ENCODE data around the gene ARL16. TPM values are rescaled to one million over a fixed set of nuclear protein-coding genes. Genes with fewer than 3 reads are reported as not detected.

The ARL16 gene
- polyA plus RNA-seq, 1 experiment, result 70.8 TPM

GRCh38 chr17:81641825-81642489, 41.6 kb downstream of the ARL16 start:
- H3K36me3 ChIP-seq (ENCODE audit: control insufficient read depth, insufficient read depth, low read length), result no peaks in the 10 kb centered on the region; the same call in none of the 2 replicates
- ChIA-PET CTCF (interaction anchor here (1.0 kb wide), 1 partner anchor 11 kb away, joined by 3 read pairs; no protein-coding TSS in a partner anchor), POLR2A (interaction anchor here (0.6 kb wide), 1 partner anchor 134 kb away, joined by 3 read pairs; no protein-coding TSS in a partner anchor)
- no peak overlapping the region for H3K4me3 ChIP-seq (ENCODE audit: low read depth, low read length)
- TF ChIP-seq, protein P1, sequence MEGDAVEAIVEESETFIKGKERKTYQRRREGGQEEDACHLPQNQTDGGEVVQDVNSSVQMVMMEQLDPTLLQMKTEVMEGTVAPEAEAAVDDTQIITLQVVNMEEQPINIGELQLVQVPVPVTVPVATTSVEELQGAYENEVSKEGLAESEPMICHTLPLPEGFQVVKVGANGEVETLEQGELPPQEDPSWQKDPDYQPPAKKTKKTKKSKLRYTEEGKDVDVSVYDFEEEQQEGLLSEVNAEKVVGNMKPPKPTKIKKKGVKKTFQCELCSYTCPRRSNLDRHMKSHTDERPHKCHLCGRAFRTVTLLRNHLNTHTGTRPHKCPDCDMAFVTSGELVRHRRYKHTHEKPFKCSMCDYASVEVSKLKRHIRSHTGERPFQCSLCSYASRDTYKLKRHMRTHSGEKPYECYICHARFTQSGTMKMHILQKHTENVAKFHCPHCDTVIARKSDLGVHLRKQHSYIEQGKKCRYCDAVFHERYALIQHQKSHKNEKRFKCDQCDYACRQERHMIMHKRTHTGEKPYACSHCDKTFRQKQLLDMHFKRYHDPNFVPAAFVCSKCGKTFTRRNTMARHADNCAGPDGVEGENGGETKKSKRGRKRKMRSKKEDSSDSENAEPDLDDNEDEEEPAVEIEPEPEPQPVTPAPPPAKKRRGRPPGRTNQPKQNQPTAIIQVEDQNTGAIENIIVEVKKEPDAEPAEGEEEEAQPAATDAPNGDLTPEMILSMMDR (IDR thresholded peaks at IDR 0.05; ENCODE audit: insufficient read depth, low read depth, low read length), result no peak
- H3K27me3 ChIP-seq (ENCODE audit: control insufficient read depth, insufficient read depth, low read length), result no peaks in the 10 kb centered on the region
- no peak for DNase-seq (ENCODE audit: low read depth)

DNA sequence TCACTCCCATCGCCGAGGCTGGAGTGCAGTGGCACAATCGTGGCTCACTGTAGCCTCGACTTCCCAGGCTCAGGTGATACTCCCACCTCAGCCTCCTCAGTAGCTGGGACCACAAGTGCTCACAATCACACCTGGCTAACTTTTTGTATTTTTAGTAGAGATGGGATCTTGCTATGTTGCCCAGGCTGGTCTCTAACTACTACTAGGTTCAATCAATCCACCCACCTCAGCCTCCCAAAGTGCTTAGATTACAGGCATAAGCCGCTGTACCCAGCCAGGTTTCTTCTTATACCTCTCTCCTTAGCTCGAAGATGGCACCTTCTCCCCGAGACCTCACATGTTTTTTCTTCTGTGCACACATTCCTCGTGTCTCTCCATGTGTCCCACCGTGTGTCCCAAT, 43.6 kb downstream of the ARL16 start:
- POLR2A ChIA-PET, result no interaction called here
- DNase-seq (ENCODE audit: low read depth), result no peak
- no peaks in the 10 kb centered on the region; the same call in none of the 2 replicates for H3K36me3 ChIP-seq (ENCODE audit: control insufficient read depth, insufficient read depth, low read length)
- H3K4me3 ChIP-seq (ENCODE audit: low read depth, low read length), result no peak overlapping the region
- CTCF ChIA-PET, result no interaction called here
- no peaks in the 10 kb centered on the region for H3K27me3 ChIP-seq (ENCODE audit: control insufficient read depth, insufficient read depth, low read length)
- TF ChIP-seq, protein P1 (IDR thresholded peaks at IDR 0.05; ENCODE audit: insufficient read depth, low read depth, low read length), result no peak

GRCh38 chr17:81638683-81639082, 44.9 kb downstream of the ARL16 start:
- POLR2A ChIA-PET, result no interaction called here
- Histone ChIP-seq H3K27me3 (ENCODE audit: control insufficient read depth, insufficient read depth, low read length) (no peaks in the 10 kb centered on the region), H3K36me3 (ENCODE audit: control insufficient read depth, insufficient read depth, low read length) (no peaks in the 10 kb centered on the region; the same call in none of the 2 replicates), H3K4me3 (ENCODE audit: low read depth, low read length) (no peak overlapping the region)
- TF ChIP-seq, protein P1 (IDR thresholded peaks at IDR 0.05; ENCODE audit: insufficient read depth, low read depth, low read length), result no peak
- CTCF ChIA-PET, result interaction anchor here (1.3 kb wide), 1 partner anchor 21 kb away, joined by 3 read pairs; no protein-coding TSS in a partner anchor
- no peak for DNase-seq (ENCODE audit: low read depth)

DNA sequence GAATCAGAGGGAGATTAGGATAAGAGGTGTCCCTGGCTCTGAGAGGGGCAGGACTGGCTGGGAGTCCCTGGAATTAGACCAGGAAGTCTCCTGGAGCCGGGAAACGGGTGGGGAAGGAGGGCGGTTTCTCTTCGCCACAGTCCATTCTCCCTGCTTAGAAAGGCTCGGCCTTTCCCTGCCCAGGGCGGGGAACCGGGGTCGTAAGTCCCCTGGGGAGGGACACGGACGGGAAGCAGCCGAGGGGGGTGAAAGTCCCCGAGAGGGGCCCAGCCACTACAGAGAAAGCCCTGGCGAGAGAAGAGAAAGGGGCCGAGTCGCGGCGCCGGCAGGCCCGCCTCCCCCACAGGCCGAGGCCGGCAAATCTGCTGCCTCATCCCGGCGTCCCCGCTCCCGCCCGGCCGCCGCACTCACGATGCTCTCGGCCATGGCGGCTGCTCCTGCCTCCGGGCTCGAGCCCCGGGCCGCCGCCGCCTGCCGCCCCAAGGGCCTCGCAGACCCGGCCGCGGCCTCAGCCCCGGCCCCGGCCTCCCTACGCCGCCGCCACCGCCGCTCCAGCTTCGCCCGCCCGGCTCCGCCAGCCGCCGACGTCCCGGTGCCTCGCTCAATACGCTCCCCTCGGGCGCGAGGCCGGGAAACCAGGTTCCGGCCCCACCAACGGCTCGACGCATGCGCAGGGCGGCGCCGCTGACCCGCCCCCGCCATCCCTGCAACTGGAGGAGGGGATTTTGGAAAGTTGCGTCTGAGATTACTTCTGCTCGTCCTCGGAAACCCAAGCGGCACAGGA, 46.9 kb downstream of the ARL16 start, which contains the start of the genes NPLOC4 and TSPAN10:
Gene NPLOC4 (minus strand): TSS at position 608 of the 784 bp plus-strand sequence. CDS start 182 bp downstream, at position 426.
Gene TSPAN10 (plus strand): TSS at position 692 of the 784 bp plus-strand sequence. CDS start 5,217 bp downstream, outside the sequence.
- CTCF ChIA-PET, result no interaction called here
- no peak for DNase-seq (ENCODE audit: low read depth)
- Histone ChIP-seq H3K4me3 (ENCODE audit: low read depth, low read length) (peak within 1 kb of the TSS; percentile 82), H3K36me3 (ENCODE audit: control insufficient read depth, insufficient read depth, low read length) (no peaks in the 10 kb centered on the region; the same call in none of the 2 replicates), H3K27me3 (ENCODE audit: control insufficient read depth, insufficient read depth, low read length) (no peaks in the 10 kb centered on the region)
- POLR2A ChIA-PET, result interaction anchor here (0.6 kb wide), 1 partner anchor 20 kb away, joined by 4 read pairs; no protein-coding TSS in a partner anchor
- TF ChIP-seq, protein P1 (IDR thresholded peaks at IDR 0.05; ENCODE audit: insufficient read depth, low read depth, low read length), result no peak

- ChIA-PET CTCF (no interaction called here), POLR2A (no interaction called here)
- H3K4me3 ChIP-seq (ENCODE audit: low read depth, low read length), result peak overlapping the region; percentile 82
- DNase-seq (ENCODE audit: low read depth), result no peak
- no peaks in the 10 kb centered on the region for H3K27me3 ChIP-seq (ENCODE audit: control insufficient read depth, insufficient read depth, low read length)
- TF ChIP-seq, protein P1 (IDR thresholded peaks at IDR 0.05; ENCODE audit: insufficient read depth, low read depth, low read length), result no peak
- no peaks in the 10 kb centered on the region; the same call in 1 of the 2 replicates for H3K36me3 ChIP-seq (ENCODE audit: control insufficient read depth, insufficient read depth, low read length)
Observed at GRCh38 chr17:81635973-81636504, 47.6 kb downstream of the ARL16 start.

Measured in BJ (cell line).